GM23248 (cell line): Measurements from ENCODE around the gene SLITRK1.

Source experiments
- EZH2 ChIP-seq: fragments of 200-600 bp; sonication (generic); IDR thresholded peaks from 2 replicates; pipeline ENCODE4 v1.6.1; 2018; ENCODE audit warnings: antibody characterized with exemption, mild to moderate bottlenecking; ENCODE audit not compliant: insufficient read depth, poor library complexity, severe bottlenecking
- EZH2phosphoT487 ChIP-seq: fragments of 200-600 bp; sonication (generic); IDR thresholded peaks from 2 replicates; pipeline ENCODE4 v1.6.1; 2018; ENCODE audit warnings: antibody characterized with exemption, moderate library complexity, mild to moderate bottlenecking, low read depth; ENCODE audit not compliant: insufficient read depth

DNA sequence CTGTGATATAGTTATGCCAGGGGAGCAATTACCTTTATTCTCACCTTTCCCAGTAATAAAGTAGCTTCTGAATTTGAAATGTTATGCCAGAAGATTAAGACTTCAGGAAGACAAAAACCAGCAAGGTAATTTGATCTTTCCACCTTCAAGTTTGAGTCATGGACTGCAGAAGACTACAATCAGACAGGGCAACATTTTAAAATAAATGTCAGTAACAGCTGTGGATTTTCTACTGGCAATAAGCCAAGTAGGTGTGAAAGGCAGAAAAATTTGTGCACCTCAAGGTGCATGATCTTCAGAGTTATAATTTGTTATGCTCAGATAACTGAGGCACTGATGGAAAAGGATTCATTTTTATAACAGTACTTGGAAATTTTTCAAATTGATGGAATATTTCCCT lies 54.9 kb downstream of the SLITRK1 start:
- no peak for TF ChIP-seq EZH2phosphoT487
- TF ChIP-seq EZH2 = no peak
